ENCODE results near the gene FOXJ1.

GRCh38 chr17:76134911-76135809 is 5.9 kb downstream of the FOXJ1 start:
- TF ChIP-seq FOXM1 (IDR thresholded peaks at IDR 0.05; ENCODE audit: borderline replicate concordance) = no peak
- TF ChIP-seq FOXA1 (IDR thresholded peaks at IDR 0.05) = no peak

All from HEK293T (cell line).